K562 treated with DMSO at 1 percent for 24 hours (cell line): Measurements from ENCODE around the gene CLPTM1L. TPM values are rescaled to one million over a fixed set of nuclear protein-coding genes. Genes with fewer than 3 reads are reported as not detected.

Source experiments
- total RNA-seq: library from RNA; unstranded; fragments of 300-600 nt; gene quantifications from 2 replicates; pipeline ENCODE4 v1.2.3, GENCODE V29; 2022; ENCODE audit warnings: low read depth; ENCODE audit not compliant: insufficient read depth

The CLPTM1L gene, protein sequence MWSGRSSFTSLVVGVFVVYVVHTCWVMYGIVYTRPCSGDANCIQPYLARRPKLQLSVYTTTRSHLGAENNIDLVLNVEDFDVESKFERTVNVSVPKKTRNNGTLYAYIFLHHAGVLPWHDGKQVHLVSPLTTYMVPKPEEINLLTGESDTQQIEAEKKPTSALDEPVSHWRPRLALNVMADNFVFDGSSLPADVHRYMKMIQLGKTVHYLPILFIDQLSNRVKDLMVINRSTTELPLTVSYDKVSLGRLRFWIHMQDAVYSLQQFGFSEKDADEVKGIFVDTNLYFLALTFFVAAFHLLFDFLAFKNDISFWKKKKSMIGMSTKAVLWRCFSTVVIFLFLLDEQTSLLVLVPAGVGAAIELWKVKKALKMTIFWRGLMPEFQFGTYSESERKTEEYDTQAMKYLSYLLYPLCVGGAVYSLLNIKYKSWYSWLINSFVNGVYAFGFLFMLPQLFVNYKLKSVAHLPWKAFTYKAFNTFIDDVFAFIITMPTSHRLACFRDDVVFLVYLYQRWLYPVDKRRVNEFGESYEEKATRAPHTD
- total RNA-seq = 132 TPM in 2 replicates

DNA sequence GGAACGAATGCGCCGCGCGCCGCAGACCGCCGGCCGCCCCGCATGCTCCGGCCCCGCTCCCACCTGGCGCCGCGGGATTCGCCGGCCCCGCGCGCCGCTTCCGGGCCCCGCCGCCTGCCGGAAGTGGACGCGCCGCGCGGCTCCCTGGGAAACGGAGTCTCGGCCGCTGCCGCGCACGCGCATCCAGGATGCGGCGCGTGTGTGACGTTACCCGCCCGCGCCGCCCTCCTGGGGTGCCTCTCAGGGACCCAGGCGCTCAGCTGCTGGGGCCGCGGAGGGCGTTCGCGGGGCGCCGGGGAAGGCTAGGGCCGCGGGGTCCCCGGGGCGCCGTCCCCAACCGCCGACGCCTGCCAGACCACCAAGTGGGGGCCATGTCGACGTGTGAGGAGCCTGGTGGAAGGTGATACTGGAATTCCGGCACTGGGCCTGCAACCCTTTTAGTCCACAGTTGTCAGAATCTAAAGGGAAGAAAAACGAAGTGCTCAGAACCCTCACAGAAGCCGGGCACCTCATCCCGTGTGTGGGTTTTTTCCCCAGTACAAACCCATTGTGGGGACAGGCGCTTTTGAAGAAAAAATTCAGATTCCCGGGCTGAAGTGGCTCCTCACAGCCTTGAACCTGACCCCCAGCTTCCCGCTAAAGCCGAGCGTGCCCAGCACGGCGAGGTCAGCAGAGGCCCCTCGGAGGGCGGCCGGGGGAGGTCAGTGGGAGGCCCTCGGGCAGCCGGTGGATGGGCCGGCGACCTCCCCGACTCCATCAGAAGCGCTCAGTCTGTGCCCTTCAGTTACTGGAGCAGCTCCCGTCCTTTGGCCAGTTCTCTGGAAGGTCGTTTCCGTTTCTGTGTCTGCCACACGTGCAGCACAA, at the start of gene CLPTM1L:
Gene CLPTM1L, minus strand, starts transcription at position 125 of the 864 bp plus-strand sequence. CDS start 258 bp downstream, outside the sequence.

DNA sequence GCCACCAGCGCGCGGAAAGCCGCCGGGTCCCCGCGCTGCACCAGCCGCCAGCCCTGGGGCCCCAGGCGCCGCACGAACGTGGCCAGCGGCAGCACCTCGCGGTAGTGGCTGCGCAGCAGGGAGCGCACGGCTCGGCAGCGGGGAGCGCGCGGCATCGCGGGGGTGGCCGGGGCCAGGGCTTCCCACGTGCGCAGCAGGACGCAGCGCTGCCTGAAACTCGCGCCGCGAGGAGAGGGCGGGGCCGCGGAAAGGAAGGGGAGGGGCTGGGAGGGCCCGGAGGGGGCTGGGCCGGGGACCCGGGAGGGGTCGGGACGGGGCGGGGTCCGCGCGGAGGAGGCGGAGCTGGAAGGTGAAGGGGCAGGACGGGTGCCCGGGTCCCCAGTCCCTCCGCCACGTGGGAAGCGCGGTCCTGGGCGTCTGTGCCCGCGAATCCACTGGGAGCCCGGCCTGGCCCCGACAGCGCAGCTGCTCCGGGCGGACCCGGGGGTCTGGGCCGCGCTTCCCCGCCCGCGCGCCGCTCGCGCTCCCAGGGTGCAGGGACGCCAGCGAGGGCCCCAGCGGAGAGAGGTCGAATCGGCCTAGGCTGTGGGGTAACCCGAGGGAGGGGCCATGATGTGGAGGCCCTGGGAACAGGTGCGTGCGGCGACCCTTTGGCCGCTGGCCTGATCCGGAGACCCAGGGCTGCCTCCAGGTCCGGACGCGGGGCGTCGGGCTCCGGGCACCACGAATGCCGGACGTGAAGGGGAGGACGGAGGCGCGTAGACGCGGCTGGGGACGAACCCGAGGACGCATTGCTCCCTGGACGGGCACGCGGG, 49.9 kb downstream of the CLPTM1L start, which contains the start of gene TERT:
Gene TERT, minus strand, starts transcription at position 234 of the 815 bp plus-strand sequence. Its CDS starts 79 bp downstream, at position 155.

Other genes starting within 250 kb of the CLPTM1L start
- 5.5 and 6.3 TPM in 2 replicates for gene SLC12A7, start 233.0 kb downstream of the CLPTM1L start, total RNA-seq
- gene SLC6A19, start 143.5 kb downstream of the CLPTM1L start, total RNA-seq = 0.29 and 0.68 TPM in 2 replicates
- gene SLC6A18, start 119.7 kb downstream of the CLPTM1L start, total RNA-seq = not detected in 2 replicates
- not detected in 2 replicates for gene TERT, start 50.0 kb downstream of the CLPTM1L start, total RNA-seq
- not detected in 2 replicates for gene SLC6A3, start 100.3 kb upstream of the CLPTM1L start, total RNA-seq
- 21.3 and 22.6 TPM in 2 replicates for gene LPCAT1, start 178.9 kb upstream of the CLPTM1L start, total RNA-seq